Measurements from ENCODE around the gene DUSP18.
"Not testable (repeated sequence)": the region's sequence is repeated elsewhere in the genome, so short reads cannot be mapped to it uniquely, and the experiment has no call there.

DUSP18 gene

GRCh38 chr22:30667494-30668385 lies at the start of gene DUSP18:
TSS of gene DUSP18 (minus strand) at chr22:30667875. CDS start at chr22:30664003, 3,872 bp downstream.
- peak; percentile 92 for DNase-seq (ENCODE audit: low read depth)

- no peak for DNase-seq (ENCODE audit: low read depth)
Observed at GRCh38 chr22:30714062-30714461, 46.4 kb upstream of the DUSP18 start.

- no peak for DNase-seq (ENCODE audit: low read depth)
Observed at GRCh38 chr22:30712094-30712493, 44.4 kb upstream of the DUSP18 start.

DNA sequence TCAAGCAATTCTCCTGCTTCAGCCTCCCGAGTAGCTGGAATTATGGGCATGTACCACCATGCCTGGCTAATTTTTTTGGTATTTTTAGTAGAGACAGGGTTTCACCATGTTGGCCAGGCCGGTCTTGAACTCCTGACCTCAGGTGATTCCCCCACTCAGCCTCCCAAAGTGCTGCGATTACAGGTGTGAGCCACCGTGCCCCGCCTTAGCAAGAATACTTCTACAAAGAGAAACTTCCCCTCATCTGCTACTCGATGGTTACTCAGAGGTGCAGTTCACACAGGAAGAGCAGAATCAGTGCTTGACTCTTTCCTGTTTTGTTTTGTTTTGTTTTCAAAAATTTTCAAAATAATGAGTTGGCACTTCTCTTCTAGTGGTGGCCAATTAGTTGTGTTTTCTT lies 42.3 kb upstream of the DUSP18 start:
- not testable (repeated sequence) for DNase-seq (ENCODE audit: low read depth)

- DNase-seq (ENCODE audit: low read depth): no peak
Observed at GRCh38 chr22:30705710-30706651, 38.3 kb upstream of the DUSP18 start.

- no peak for DNase-seq (ENCODE audit: low read depth)
Observed at GRCh38 chr22:30704978-30705377, 37.3 kb upstream of the DUSP18 start.

GRCh38 chr22:30702856-30703255 lies 35.2 kb upstream of the DUSP18 start:
- DNase-seq (ENCODE audit: low read depth): no peak

GRCh38 chr22:30701872-30702271 lies 34.2 kb upstream of the DUSP18 start:
- DNase-seq (ENCODE audit: low read depth): no peak

DNA sequence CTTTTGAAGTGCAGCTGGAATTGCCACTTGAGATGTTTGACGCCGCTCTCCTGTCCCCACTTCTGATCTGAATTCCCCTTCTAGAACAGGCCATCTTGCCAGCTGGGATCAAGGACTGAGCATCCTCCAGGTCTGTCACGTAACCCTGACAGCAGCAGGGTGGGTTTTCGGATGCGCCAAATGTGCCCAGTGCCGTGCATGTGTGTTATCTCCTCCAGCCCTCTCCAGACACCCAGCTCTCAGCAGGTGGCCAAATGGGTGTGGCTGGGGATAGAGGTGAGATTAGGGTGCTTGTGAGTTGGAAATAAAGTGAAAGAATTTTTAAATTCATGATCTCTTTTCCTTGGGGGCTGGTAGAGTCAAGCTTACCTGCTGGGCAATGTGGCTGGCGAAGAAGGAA lies 30.3 kb upstream of the DUSP18 start:
- no peak for DNase-seq (ENCODE audit: low read depth)

DNA sequence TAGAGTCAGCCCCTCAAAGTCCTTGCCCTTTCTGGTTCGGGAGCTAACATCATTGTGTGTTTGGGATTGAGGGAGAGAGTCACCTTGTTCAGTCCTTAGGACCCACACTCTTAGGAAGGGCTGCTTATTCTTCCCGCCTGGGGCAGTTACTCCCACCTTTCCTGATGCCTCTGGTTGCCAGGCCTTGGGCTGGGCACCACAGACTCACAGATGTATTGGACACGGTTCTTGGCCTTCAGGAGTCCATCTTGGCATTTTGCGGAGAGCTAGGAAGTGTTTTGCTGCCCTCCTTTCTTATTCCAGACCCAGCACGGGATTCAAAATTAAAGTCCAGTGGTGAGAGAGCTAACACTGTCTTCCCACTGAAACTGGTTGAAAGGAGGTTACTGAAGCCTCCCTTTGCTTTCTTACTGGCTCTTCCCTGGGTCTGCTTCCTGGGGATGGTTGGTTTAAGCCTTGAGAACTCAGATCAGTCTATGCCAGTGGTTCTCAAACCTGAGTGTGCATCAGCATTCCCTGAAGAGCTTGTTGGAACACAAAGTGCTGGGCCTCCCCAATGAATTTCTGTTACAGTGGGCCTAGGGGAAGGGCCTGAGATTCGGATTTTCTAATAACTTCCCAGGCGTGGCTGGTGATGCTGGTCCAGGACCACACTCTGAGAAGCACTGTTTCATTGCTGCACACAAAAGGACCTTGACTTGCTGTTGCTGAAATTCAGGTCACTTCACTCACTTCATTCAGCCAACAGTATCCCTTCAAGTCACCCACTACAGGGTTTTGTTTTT lies 28.4 kb upstream of the DUSP18 start:
- no peak for DNase-seq (ENCODE audit: low read depth)

GRCh38 chr22:30695351-30695851 lies 27.7 kb upstream of the DUSP18 start:
- no peak for DNase-seq (ENCODE audit: low read depth)

- DNase-seq (ENCODE audit: low read depth): peak; percentile 8
Observed at GRCh38 chr22:30694640-30695350, 27.1 kb upstream of the DUSP18 start, which contains the start of gene OSBP2. TSS of gene OSBP2 (plus strand) at chr22:30694874. CDS start at chr22:30694910, 36 bp downstream.

- peak; percentile 32 for DNase-seq (ENCODE audit: low read depth)
Observed at GRCh38 chr22:30694171-30694639, 26.5 kb upstream of the DUSP18 start.

- DNase-seq (ENCODE audit: low read depth): no peak
Observed at GRCh38 chr22:30691204-30691603, 23.5 kb upstream of the DUSP18 start.

DNA sequence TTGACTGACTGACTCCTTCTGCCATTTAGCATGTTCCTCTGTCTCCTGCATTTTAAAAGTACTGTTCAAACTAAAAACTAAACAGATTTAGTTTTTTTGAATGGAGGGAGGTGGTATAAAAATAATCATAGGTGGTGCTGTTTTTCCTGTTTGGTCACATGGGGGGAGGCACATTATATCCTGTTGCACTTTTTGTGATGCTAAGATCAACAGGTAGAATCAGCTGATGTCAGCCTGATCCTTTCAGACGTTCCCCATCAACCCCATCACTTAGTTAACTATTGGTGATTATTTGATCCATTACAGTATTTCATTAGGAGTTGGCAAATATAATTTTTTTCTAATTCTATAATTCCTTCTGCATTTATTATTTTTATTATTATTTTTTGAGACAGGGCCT lies 21.9 kb upstream of the DUSP18 start:
- DNase-seq (ENCODE audit: low read depth): no peak

DNA sequence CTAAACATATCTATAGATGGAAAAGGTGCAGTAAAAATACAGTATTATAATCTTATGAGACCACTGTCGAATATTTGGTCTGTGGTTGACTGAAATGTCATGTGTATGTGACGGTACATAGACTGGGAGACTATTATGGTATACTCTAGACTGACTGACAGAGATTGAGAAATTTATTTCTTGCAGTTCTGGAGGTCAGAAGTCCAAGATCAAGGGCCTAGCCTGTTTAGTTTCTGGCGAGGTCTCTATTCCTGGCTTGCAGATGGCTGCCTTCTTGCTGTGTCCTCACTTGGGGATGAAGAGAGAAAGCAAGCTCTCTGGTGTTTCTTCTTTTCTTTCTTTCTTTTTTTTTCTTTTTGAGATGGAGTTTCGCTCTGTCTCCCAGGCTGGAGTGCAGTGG lies 19.7 kb upstream of the DUSP18 start:
- DNase-seq (ENCODE audit: low read depth): no peak

GRCh38 chr22:30685178-30685577 lies 17.5 kb upstream of the DUSP18 start:
- no peak for DNase-seq (ENCODE audit: low read depth)

- DNase-seq (ENCODE audit: low read depth): no peak
Observed at GRCh38 chr22:30681831-30682230, 14.2 kb upstream of the DUSP18 start.

DNA sequence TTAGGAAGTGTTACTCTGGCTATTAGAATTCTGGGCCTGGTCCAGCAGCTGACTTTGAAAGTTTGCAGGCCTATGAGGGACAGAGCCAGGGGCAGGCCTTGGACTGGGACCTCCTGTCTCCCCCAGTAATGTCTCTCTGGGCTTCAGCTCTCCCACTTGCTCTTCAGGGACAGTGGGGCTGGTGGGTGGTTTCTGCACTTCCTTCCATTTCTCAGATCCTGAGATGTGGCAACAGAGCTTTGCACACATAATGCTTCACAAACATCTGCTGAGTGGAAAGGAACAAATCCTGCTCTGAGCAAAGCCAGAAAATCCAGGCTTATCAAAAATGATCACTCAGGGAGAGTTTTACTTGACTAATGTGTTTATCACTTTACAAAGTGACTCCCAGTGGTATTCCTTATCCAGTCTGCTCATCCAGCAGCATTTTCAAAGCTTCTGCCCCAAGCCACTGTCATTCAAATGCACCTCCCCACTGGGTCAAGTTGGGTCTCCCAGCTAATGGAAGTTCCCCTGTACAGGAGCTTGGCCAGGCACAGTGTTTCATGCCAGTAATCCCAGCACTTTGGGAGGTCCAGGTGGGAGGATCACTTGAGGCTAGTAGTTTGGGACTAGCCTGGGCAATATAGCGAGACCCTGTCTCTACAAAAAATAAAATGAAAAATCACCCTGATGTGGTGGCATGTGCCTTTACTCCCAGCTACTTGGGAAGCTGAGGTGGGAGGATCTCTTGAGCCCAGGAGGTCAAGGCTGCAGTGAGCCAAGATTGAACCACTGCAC lies 13.5 kb upstream of the DUSP18 start:
- DNase-seq (ENCODE audit: low read depth): no peak
